ENCODE data around the gene PPM1D. TPM values are rescaled to one million over a fixed set of nuclear protein-coding genes. Genes with fewer than 3 reads are reported as not detected.

Gene PPM1D
- total RNA-seq, 1 experiment from 2014 or later, result 19.0 TPM

DNA sequence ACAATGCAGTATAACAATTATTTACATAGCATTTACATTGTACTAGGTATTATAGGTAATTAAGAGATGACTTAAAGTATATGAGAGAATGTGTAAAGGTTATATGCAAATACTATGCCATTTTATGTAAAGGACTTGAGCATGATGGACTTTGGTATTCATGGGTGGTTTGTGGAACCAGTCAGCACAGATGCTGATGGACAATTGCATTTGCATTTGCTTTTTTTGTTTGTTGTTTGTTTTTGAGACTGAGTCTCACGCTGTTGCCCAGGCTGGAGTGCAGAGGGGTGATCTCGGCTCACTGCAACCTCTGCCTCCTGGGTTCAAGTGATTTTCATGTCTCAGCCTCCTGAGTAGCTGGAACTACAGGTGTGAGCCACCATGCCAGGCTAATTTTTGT lies 113.6 kb downstream of the PPM1D start:
- no peak overlapping the region for H2AFZ ChIP-seq (ENCODE audit: low read length)
- no peak overlapping the region for H3K4ac ChIP-seq (ENCODE audit: low read depth, low read length)
- no peak overlapping the region for H4K5ac ChIP-seq (ENCODE audit: insufficient read length, low read depth, low read length)
- no peak overlapping the region for H3K18ac ChIP-seq (ENCODE audit: insufficient read length, low read depth, low read length)
- H3K4me2 ChIP-seq (ENCODE audit: insufficient read depth, insufficient read length, low read length), result no peak overlapping the region
- H3K4me1 Mint-ChIP-seq, result no peaks in the 10 kb centered on the region
- H3K9me3 ChIP-seq (ENCODE audit: control insufficient read depth, low read depth, low read length), result no peaks in the 10 kb centered on the region
- no peak overlapping the region for H4K8ac ChIP-seq (replicated peaks; ENCODE audit: insufficient read length, low read depth, low read length)
- H3K23ac ChIP-seq (ENCODE audit: insufficient read length, low read depth, low read length), result no peak overlapping the region
- no peak overlapping the region for H3K27ac ChIP-seq (ENCODE audit: insufficient read length, low read depth, low read length)
- H3T11ph ChIP-seq (ENCODE audit: low read length), result no peak overlapping the region
- no peak overlapping the region for H2BK15ac ChIP-seq (ENCODE audit: low read depth, low read length)
- H3K27me3 Mint-ChIP-seq (ENCODE audit: low read depth), result no peaks in the 10 kb centered on the region
- H4K20me1 ChIP-seq (ENCODE audit: control insufficient read depth, insufficient read depth, insufficient read length), result no peaks in the 10 kb centered on the region
- H2BK12ac ChIP-seq (ENCODE audit: insufficient read length, low read depth, low read length), result no peak overlapping the region
- no peaks in the 10 kb centered on the region for H3K23me2 ChIP-seq (ENCODE audit: insufficient read length, low read depth, low read length, poor library complexity, severe bottlenecking)
- no peaks in the 10 kb centered on the region for H3K36me3 Mint-ChIP-seq (ENCODE audit: insufficient read depth in 1 of 3, low read depth in 3 of 3)
- H3K27me3 ChIP-seq (ENCODE audit: insufficient read depth, low read length), result no peaks in the 10 kb centered on the region
- H2AK5ac ChIP-seq (ENCODE audit: insufficient read length, low read length), result no peak overlapping the region
- no peak for DNase-seq
- no peak overlapping the region for H2BK20ac ChIP-seq (ENCODE audit: low read depth, low read length, poor library complexity, severe bottlenecking)
- no peak overlapping the region for H3K9ac ChIP-seq (ENCODE audit: extremely low read depth, insufficient read length, low read length)
- H3K4me1 ChIP-seq (ENCODE audit: insufficient read depth, low read length), result no peaks in the 10 kb centered on the region
- H2BK120ac ChIP-seq (ENCODE audit: low read depth, low read length, poor library complexity, severe bottlenecking), result no peak overlapping the region
- no peak overlapping the region for H4K91ac ChIP-seq (ENCODE audit: insufficient read length, low read depth, low read length)
- WGBS (ENCODE audit: extremely low coverage, insufficient read length, low lambda C conversion rate), result no CpG with 5 or more reads among the region's 2 CpGs
- H3K27ac Mint-ChIP-seq, result no peak overlapping the region; a peak in 1 of 7 replicates
- no peak overlapping the region for H3K56ac ChIP-seq (ENCODE audit: insufficient read length, low read depth, low read length)
- no peaks in the 10 kb centered on the region for H3K79me2 ChIP-seq (ENCODE audit: insufficient read depth, low read length)
- TF ChIP-seq, protein P1, sequence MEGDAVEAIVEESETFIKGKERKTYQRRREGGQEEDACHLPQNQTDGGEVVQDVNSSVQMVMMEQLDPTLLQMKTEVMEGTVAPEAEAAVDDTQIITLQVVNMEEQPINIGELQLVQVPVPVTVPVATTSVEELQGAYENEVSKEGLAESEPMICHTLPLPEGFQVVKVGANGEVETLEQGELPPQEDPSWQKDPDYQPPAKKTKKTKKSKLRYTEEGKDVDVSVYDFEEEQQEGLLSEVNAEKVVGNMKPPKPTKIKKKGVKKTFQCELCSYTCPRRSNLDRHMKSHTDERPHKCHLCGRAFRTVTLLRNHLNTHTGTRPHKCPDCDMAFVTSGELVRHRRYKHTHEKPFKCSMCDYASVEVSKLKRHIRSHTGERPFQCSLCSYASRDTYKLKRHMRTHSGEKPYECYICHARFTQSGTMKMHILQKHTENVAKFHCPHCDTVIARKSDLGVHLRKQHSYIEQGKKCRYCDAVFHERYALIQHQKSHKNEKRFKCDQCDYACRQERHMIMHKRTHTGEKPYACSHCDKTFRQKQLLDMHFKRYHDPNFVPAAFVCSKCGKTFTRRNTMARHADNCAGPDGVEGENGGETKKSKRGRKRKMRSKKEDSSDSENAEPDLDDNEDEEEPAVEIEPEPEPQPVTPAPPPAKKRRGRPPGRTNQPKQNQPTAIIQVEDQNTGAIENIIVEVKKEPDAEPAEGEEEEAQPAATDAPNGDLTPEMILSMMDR (conservative IDR thresholded peaks at IDR 0.05), result no peak
- no peaks in the 10 kb centered on the region for H3K79me1 ChIP-seq (ENCODE audit: insufficient read depth, low read depth, low read length, poor library complexity, severe bottlenecking)
- H3K4me3 Mint-ChIP-seq, result no peak overlapping the region
- no peak overlapping the region for H2BK5ac ChIP-seq (ENCODE audit: insufficient read length, low read length)
- no peaks in the 10 kb centered on the region for H3K9me3 Mint-ChIP-seq
- H3K14ac ChIP-seq (ENCODE audit: insufficient read depth, low read length), result no peak overlapping the region

Other genes starting within 250 kb of the PPM1D start
- 73.5 and 74.7 TPM in 2 replicates for gene USP32, start 208.1 kb upstream of the PPM1D start, total RNA-seq (2021)
- gene CHCT1, start 177.7 kb upstream of the PPM1D start, total RNA-seq (2021), result not detected in 2 replicates
- gene APPBP2, start 74.0 kb upstream of the PPM1D start, total RNA-seq (2021), result 17.0 and 17.8 TPM in 2 replicates
- 21.4 and 22.4 TPM in 2 replicates for gene BCAS3, start 77.7 kb downstream of the PPM1D start, total RNA-seq (2021)